Ishikawa (cell line): ENCODE results near the gene KDF1.
A peak's percentile ranks its signal among the peaks of the same experiment; 100 is the strongest.

Experiments used
- CEBPB ChIP-seq: IDR thresholded peaks from 2 replicates; pipeline ENCODE4 v1.6.1; 2012
- CREB1 ChIP-seq: IDR thresholded peaks from 2 replicates; pipeline ENCODE4 v1.6.1; 2012; ENCODE audit warnings: low read depth
- EGR1 ChIP-seq: IDR thresholded peaks from 2 replicates; pipeline ENCODE4 v1.6.1; 2012
- EP300 ChIP-seq: IDR thresholded peaks from 2 replicates; pipeline ENCODE4 v1.6.1; 2012; ENCODE audit warnings: borderline replicate concordance
- FOXM1 ChIP-seq: IDR thresholded peaks from 2 replicates; pipeline ENCODE4 v1.6.1; 2012; ENCODE audit warnings: low read depth, borderline replicate concordance
- NFIC ChIP-seq: IDR thresholded peaks from 2 replicates; pipeline ENCODE4 v1.6.1; 2012
- RAD21 ChIP-seq: IDR thresholded peaks from 2 replicates; pipeline ENCODE4 v1.6.1; 2012; ENCODE audit warnings: low read depth
- REST ChIP-seq: IDR thresholded peaks from 2 replicates; pipeline ENCODE4 v1.6.1; 2012; ENCODE audit warnings: low read depth, mild to moderate bottlenecking
- TAF1 ChIP-seq: IDR thresholded peaks from 2 replicates; pipeline ENCODE4 v1.6.1; 2012; ENCODE audit warnings: low read depth, mild to moderate bottlenecking
- TCF12 ChIP-seq: IDR thresholded peaks from 2 replicates; pipeline ENCODE4 v1.6.1; 2012; ENCODE audit warnings: low read depth
- TEAD4 ChIP-seq: IDR thresholded peaks from 2 replicates; pipeline ENCODE4 v1.6.1; 2012
- YY1 ChIP-seq: IDR thresholded peaks from 2 replicates; pipeline ENCODE4 v1.6.1; 2012; ENCODE audit warnings: low read depth
- ZBTB7A ChIP-seq: IDR thresholded peaks from 2 replicates; pipeline ENCODE4 v1.6.1; 2012; ENCODE audit warnings: low read depth
- TF ChIP-seq, protein P1 (sequence below): IDR thresholded peaks from 2 replicates; pipeline ENCODE4 v1.6.1; 2012
- TF ChIP-seq, protein P2 (sequence below): IDR thresholded peaks from 2 replicates; pipeline ENCODE4 v1.6.1; 2012

Gene KDF1

GRCh38 chr1:26909951-26910342 is 50.3 kb downstream of the KDF1 start:
- TF ChIP-seq, protein P1, sequence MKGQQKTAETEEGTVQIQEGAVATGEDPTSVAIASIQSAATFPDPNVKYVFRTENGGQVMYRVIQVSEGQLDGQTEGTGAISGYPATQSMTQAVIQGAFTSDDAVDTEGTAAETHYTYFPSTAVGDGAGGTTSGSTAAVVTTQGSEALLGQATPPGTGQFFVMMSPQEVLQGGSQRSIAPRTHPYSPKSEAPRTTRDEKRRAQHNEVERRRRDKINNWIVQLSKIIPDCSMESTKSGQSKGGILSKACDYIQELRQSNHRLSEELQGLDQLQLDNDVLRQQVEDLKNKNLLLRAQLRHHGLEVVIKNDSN: no peak
- TF ChIP-seq CEBPB (no peak), NFIC (no peak), EGR1 (no peak), RAD21 (no peak), TCF12 (no peak), TEAD4 (no peak), REST (no peak), EP300 (no peak), YY1 (no peak), TAF1 (no peak), FOXM1 (no peak), ZBTB7A (no peak), CREB1 (no peak)
- TF ChIP-seq, protein P2, sequence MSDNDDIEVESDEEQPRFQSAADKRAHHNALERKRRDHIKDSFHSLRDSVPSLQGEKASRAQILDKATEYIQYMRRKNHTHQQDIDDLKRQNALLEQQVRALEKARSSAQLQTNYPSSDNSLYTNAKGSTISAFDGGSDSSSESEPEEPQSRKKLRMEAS: no peak

GRCh38 chr1:26907071-26907917 is 53.0 kb downstream of the KDF1 start:
- TF ChIP-seq TAF1 (no peak), NFIC (peak; percentile 68; the same call in 1 of the 2 replicates)

DNA sequence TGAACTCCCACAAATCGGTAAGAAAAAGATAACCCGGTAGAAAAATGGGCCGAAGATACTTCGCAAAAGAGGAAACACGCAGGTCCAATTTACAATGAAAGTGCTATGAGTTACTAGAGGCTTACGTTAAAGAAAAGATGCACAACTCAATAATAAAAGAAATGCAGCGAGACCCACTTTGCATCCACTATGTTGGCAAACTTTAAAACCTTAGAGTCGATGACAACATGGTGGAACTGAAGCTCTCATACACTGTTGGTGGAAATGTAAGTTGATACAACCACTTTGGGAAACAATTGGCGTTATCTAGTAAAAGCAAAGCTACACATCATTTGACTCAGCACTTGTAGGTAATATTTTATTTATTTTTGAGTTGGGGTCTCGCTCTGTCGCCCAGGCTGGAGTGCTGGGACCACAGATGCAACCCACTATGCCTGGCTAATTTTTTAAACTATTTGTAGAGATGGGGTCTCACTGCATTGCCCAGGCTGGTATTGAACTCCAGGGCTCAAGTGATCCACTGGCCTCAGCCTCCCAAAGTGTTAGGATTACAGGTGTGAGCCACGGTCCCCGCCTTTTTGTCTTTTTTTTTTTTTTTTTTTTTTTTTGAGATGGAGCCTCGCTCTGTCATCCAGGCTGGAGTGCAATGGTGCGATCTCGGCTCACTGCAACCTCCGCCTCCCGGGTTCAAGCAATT is 59.3 kb downstream of the KDF1 start:
- no peak for TF ChIP-seq FOXM1
- TF ChIP-seq CREB1: no peak
- TF ChIP-seq NFIC: no peak
- TF ChIP-seq ZBTB7A: no peak
- TF ChIP-seq, protein P1: no peak
- no peak for TF ChIP-seq TAF1
- TF ChIP-seq EP300: no peak
- TF ChIP-seq RAD21: no peak
- no peak for TF ChIP-seq YY1
- TF ChIP-seq, protein P2: no peak

GRCh38 chr1:26900001-26900814 is 60.1 kb downstream of the KDF1 start, which contains the start of gene GPATCH3:
Gene GPATCH3 (minus strand): TSS chr1:26900467. CDS start chr1:26900442, 25 bp downstream.
- peak; percentile 99 for TF ChIP-seq TAF1
- TF ChIP-seq EGR1: no peak; the same call in 1 of the 2 replicates
- no peak for TF ChIP-seq NFIC
- peak; percentile 77 for TF ChIP-seq TCF12
- TF ChIP-seq EP300: no peak
- TF ChIP-seq, protein P2: peak; percentile 68; the same call in 1 of the 2 replicates
- peak; percentile 99 for TF ChIP-seq YY1
- TF ChIP-seq ZBTB7A: no peak
- TF ChIP-seq FOXM1: no peak
- TF ChIP-seq RAD21: no peak
- TF ChIP-seq, protein P1: peak; percentile 98
- peak; percentile 59 for TF ChIP-seq TEAD4
- TF ChIP-seq REST: no peak
- TF ChIP-seq CEBPB: peak; percentile 74; the same call in 1 of the 2 replicates
- no peak for TF ChIP-seq CREB1
